Measurements from ENCODE around the gene ARAF.

ARAF gene

GRCh38 chrX:47611926-47612325 is 50.9 kb downstream of the ARAF start:
- Histone ChIP-seq H3K27ac (no peak overlapping the region), H3K4me3 (no peak overlapping the region)

GRCh38 chrX:47612418-47612817 is 51.4 kb downstream of the ARAF start:
- Histone ChIP-seq H3K4me3 (no peak overlapping the region), H3K27ac (no peak overlapping the region)

- no peak overlapping the region for H3K4me3 ChIP-seq
- no peak overlapping the region for H3K27ac ChIP-seq
Observed at GRCh38 chrX:47613082-47613481, 52.1 kb downstream of the ARAF start.

- H3K27ac ChIP-seq, result no peak overlapping the region
- H3K4me3 ChIP-seq, result no peak overlapping the region
Observed at GRCh38 chrX:47614618-47615017, 53.6 kb downstream of the ARAF start.

- Histone ChIP-seq H3K27ac (no peak overlapping the region), H3K4me3 (peak overlapping the region in 3 of 7 experiments; percentile 10 to 31 (median 31))
Observed at GRCh38 chrX:47618923-47619485, 58.0 kb downstream of the ARAF start.

GRCh38 chrX:47619486-47620302 is 58.7 kb downstream of the ARAF start, which contains the start of gene SYN1:
Gene SYN1 (minus strand): TSS chrX:47619857. CDS start chrX:47619728, 129 bp downstream.
- H3K4me3 ChIP-seq, result peak within 1 kb of the TSS; percentile 10 to 31 (median 25)
- no peak within 1 kb of the TSS for H3K27ac ChIP-seq

- H3K4me3 ChIP-seq, result no peak overlapping the region
- no peak overlapping the region for H3K27ac ChIP-seq
Observed at GRCh38 chrX:47620303-47620685, 59.3 kb downstream of the ARAF start.
